H1 (cell line): ENCODE measurements around the gene CCL7. TPM values are rescaled to one million over a fixed set of nuclear protein-coding genes. Genes with fewer than 3 reads are reported as not detected.

ENCODE experiments used
- CTCF ChIA-PET: fragments of 300-600 bp; sonication (Branson Sonifier 250); formaldehyde crosslinking; loops from one replicate; lab custom pipeline; 2021; ENCODE audit not compliant: partially characterized antibody; lab: Charles Lee
- POLR2A ChIA-PET: fragments of 300-600 bp; sonication (Branson Sonifier 250); formaldehyde crosslinking; loops from one replicate; lab custom pipeline; 2021; ENCODE audit warnings: inconsistent platforms; ENCODE audit not compliant: partially characterized antibody; lab: Charles Lee
- DNase-seq, 2 experiments: peaks; one replicate each; pipeline versions ENCODE4 v3.0.0 to v3.0.0-alpha.2; 2010 to 2022; ENCODE audit warnings: low spot score in 2 of 2, low read depth in 1 of 2, mixed read lengths in 1 of 2
- FAIRE-seq: peaks from 2 replicates; lab custom pipeline; 2011; peaks lifted over from hg19 to GRCh38; lab: Jason Lieb, UNC
- H2AFZ ChIP-seq: 2 replicates; pipeline ENCODE4 v1.8.1; 2012; ENCODE audit warnings: low read length, inconsistent platforms
- H2AK5ac ChIP-seq: 2 replicates; pipeline ENCODE4 v1.6.1; 2013; ENCODE audit warnings: low read depth, low read length
- H2BK120ac ChIP-seq: replicated peaks from 2 replicates; pipeline ENCODE3; 2013; ENCODE audit warnings: low read depth, low read length, inconsistent platforms
- H2BK12ac ChIP-seq: 2 replicates; pipeline ENCODE4 v1.6.1; 2013; ENCODE audit warnings: low read depth, low read length
- H2BK15ac ChIP-seq: 2 replicates; pipeline ENCODE4 v1.6.1; 2013; ENCODE audit warnings: low read length
- H2BK20ac ChIP-seq: 2 replicates; pipeline ENCODE4 v1.6.1; 2013; ENCODE audit warnings: low read length
- H2BK5ac ChIP-seq: 2 replicates; pipeline ENCODE4 v1.6.1; 2013; ENCODE audit warnings: low read depth, low read length
- H3K14ac ChIP-seq: 2 replicates; pipeline ENCODE4 v1.6.1; 2013; ENCODE audit warnings: inconsistent platforms; ENCODE audit not compliant: insufficient read length
- H3K18ac ChIP-seq: 2 replicates; pipeline ENCODE4 v1.6.1; 2013; ENCODE audit warnings: low read length; ENCODE audit errors: extremely low read depth
- H3K23ac ChIP-seq: 2 replicates; pipeline ENCODE4 v1.6.1; 2013; ENCODE audit warnings: inconsistent platforms; ENCODE audit not compliant: insufficient read length
- H3K23me2 ChIP-seq: 2 replicates; pipeline ENCODE4 v1.6.1; 2013; ENCODE audit warnings: low read depth, low read length
- H3K27ac ChIP-seq: 2 replicates; pipeline ENCODE4 v1.6.1; 2011; ENCODE audit warnings: low read depth, low read length, inconsistent platforms
- H3K27me3 ChIP-seq, 4 experiments: replicated peaks in 1 of 4; 1 replicate in 1 of 4; 2 replicates in 3 of 4; pipeline versions ENCODE4 v1.6.1 to v1.8.1; 2011 to 2013; ENCODE audit warnings: low read length in 3 of 4, mild to moderate bottlenecking in 3 of 4, inconsistent platforms in 2 of 4, mixed read lengths in 2 of 4, moderate library complexity in 1 of 4; ENCODE audit not compliant: control insufficient read depth in 3 of 4, insufficient read depth in 3 of 4; ENCODE audit errors: extremely low read depth in 1 of 4
- H3K36me3 ChIP-seq, 4 experiments: 2 replicates each; pipeline versions ENCODE4 v1.6.1 to v1.8.1; 2011 to 2013; ENCODE audit warnings: mild to moderate bottlenecking in 4 of 4, low read length in 3 of 4, moderate library complexity in 2 of 4, control low read depth in 1 of 4, inconsistent platforms in 1 of 4; ENCODE audit not compliant: insufficient read depth in 4 of 4, control insufficient read depth in 2 of 4
- H3K4ac ChIP-seq: replicated peaks from 2 replicates; pipeline ENCODE3; 2013; ENCODE audit warnings: low read length, low read depth, mixed read lengths, inconsistent platforms; ENCODE audit not compliant: insufficient read length
- H3K4me1 ChIP-seq, 4 experiments: replicated peaks in 1 of 4; 1 replicate in 1 of 4; 2 replicates in 3 of 4; pipeline versions ENCODE4 v1.6.1 to v1.8.1; 2011 to 2013; ENCODE audit warnings: low read length in 3 of 4, inconsistent platforms in 2 of 4, mixed read lengths in 1 of 4; ENCODE audit not compliant: insufficient read depth in 4 of 4, control insufficient read depth in 3 of 4
- H3K4me2 ChIP-seq, 2 experiments: 2 replicates each; pipeline versions ENCODE4 v1.6.1 to v1.8.1; 2011 to 2013; ENCODE audit warnings: low read depth in 2 of 2, low read length in 2 of 2, control low read depth in 1 of 2, inconsistent platforms in 1 of 2, mild to moderate bottlenecking in 1 of 2; ENCODE audit not compliant: insufficient read depth in 1 of 2
- H3K4me3 ChIP-seq, 4 experiments: fragments of 200-600, 300-600 bp in 1 of 4; sonication (generic), shearing (Covaris generic), sonication (Bioruptor Twin) in 1 of 4; 2 replicates each; pipeline versions ENCODE4 v1.5.1 to v1.8.1; 2011 to 2016; ENCODE audit warnings: low read length in 4 of 4, low read depth in 3 of 4, control low read depth in 2 of 4, inconsistent platforms in 2 of 4, mild to moderate bottlenecking in 2 of 4, mixed read lengths in 1 of 4, moderate library complexity in 1 of 4; ENCODE audit not compliant: insufficient read depth in 2 of 4; ENCODE audit errors: extremely low read depth in 1 of 4
- H3K56ac ChIP-seq: replicated peaks from 2 replicates; pipeline ENCODE3; 2013; ENCODE audit warnings: low read depth, mild to moderate bottlenecking, mixed read lengths, low read length, inconsistent platforms; ENCODE audit not compliant: insufficient read length
- H3K79me1 ChIP-seq: 2 replicates; pipeline ENCODE4 v1.6.1; 2013; ENCODE audit warnings: low read depth, low read length, control low read depth
- H3K79me2 ChIP-seq, 2 experiments: 2 replicates each; pipeline versions ENCODE4 v1.6.1 to v1.8.1; 2012 to 2013; ENCODE audit warnings: low read length in 2 of 2, mild to moderate bottlenecking in 2 of 2, inconsistent platforms in 1 of 2; ENCODE audit not compliant: insufficient read depth in 2 of 2, control insufficient read depth in 1 of 2
- H3K9ac ChIP-seq, 4 experiments: replicated peaks in 1 of 4; 1 replicate in 1 of 4; 2 replicates in 3 of 4; pipeline versions ENCODE4 v1.6.1 to v1.8.1; 2011 to 2013; ENCODE audit warnings: low read depth in 3 of 4, low read length in 3 of 4, control low read depth in 2 of 4, mild to moderate bottlenecking in 2 of 4, moderate library complexity in 2 of 4, inconsistent platforms in 1 of 4; ENCODE audit errors: extremely low read depth in 1 of 4
- H3K9me3 ChIP-seq, 2 experiments: 2 replicates each; pipeline versions ENCODE4 v1.6.1 to v1.8.1; 2012 to 2013; ENCODE audit warnings: mild to moderate bottlenecking in 2 of 2, moderate library complexity in 2 of 2, control low read depth in 1 of 2, inconsistent platforms in 1 of 2, low read depth in 1 of 2, low read length in 1 of 2, mixed read lengths in 1 of 2; ENCODE audit not compliant: insufficient read depth in 2 of 2
- H4K20me1 ChIP-seq, 2 experiments: replicated peaks in 1 of 2; 2 replicates each; pipeline versions ENCODE3 to v1.8.1; 2011 to 2013; ENCODE audit warnings: inconsistent platforms in 2 of 2, low read length in 2 of 2, mild to moderate bottlenecking in 1 of 2; ENCODE audit not compliant: insufficient read depth in 2 of 2, control insufficient read depth in 1 of 2
- H4K5ac ChIP-seq: 2 replicates; pipeline ENCODE4 v1.6.1; 2013; ENCODE audit warnings: low read length, low read depth, mixed read lengths, inconsistent platforms; ENCODE audit not compliant: insufficient read length
- H4K8ac ChIP-seq: 2 replicates; pipeline ENCODE4 v1.8.0; 2013; ENCODE audit warnings: mild to moderate bottlenecking, moderate library complexity, low read length, inconsistent platforms; ENCODE audit not compliant: insufficient read depth; ENCODE audit errors: extremely low read depth
- H4K91ac ChIP-seq: replicated peaks from 2 replicates; pipeline ENCODE3; 2013; ENCODE audit warnings: low read length, mixed read lengths, inconsistent platforms; ENCODE audit not compliant: insufficient read length
- WGBS, 2 experiments: shearing (Covaris generic) in 1 of 2; methylation state at CpG; one replicate each; pipeline versions ENCODE4 v1.1.6 to v1.1.7; 2013 to 2015; ENCODE audit warnings: low lambda C conversion rate in 2 of 2, mixed read lengths in 2 of 2, inconsistent platforms in 1 of 2, low coverage in 1 of 2, missing lambda C conversion rate in 1 of 2; ENCODE audit not compliant: insufficient replicate concordance in 2 of 2, insufficient coverage in 1 of 2, insufficient read length in 1 of 2; ENCODE audit errors: extremely low coverage in 1 of 2, missing lambda C conversion rate in 1 of 2; 5-methylcytosine and 5-hydroxymethylcytosine counted together
- polyA plus RNA-seq, 7 experiments: library from polyadenylated mRNA; depleted of rRNA in 3 of 7; stranded (reverse) in 5 of 7; unstranded in 2 of 7; fragments of >200 nt in 5 of 7; fragments of 200-250 nt in 2 of 7; gene quantifications; 1 replicate in 5 of 7; 2 replicates in 1 of 7; 4 replicates in 1 of 7; pipeline versions ENCODE4 v1.2.1 to v1.2.3, GENCODE V29; 2011 to 2013; ENCODE audit warnings: missing spikeins in 2 of 7, mixed read lengths in 2 of 7
- total RNA-seq: library from RNA; stranded (reverse); fragmentation: NEBNext Ultra II Directional; extraction: Animal tissue kit (Norgen Biotek cat#: 25700); gene quantifications from 2 replicates; pipeline ENCODE4 v1.2.1, GENCODE V29; 2021

CCL7 gene
- total and polyA plus RNA-seq, 2 of the 8 experiments (the other 6 are each of a cell fraction or from before 2014, with no cell fraction given) = not detected

- H3K36me3 ChIP-seq = no peaks in the 10 kb centered on the region
- no peaks in the 10 kb centered on the region for H3K27me3 ChIP-seq
- no peak overlapping the region; the same call in 1 of the 2 replicates for H2BK15ac ChIP-seq
- H3K79me1 ChIP-seq = no peaks in the 10 kb centered on the region
- H3K14ac ChIP-seq = no peak overlapping the region
- no peak for FAIRE-seq
- peak overlapping the region; percentile 32; the same call in 1 of the 2 replicates for H3K27ac ChIP-seq
- no peak overlapping the region for H3K9ac ChIP-seq
- no peak overlapping the region for H3K23ac ChIP-seq
- H3K4ac ChIP-seq = no peak overlapping the region
- H3K9me3 ChIP-seq = no peaks in the 10 kb centered on the region
- no peaks in the 10 kb centered on the region for H3K79me2 ChIP-seq
- H2BK5ac ChIP-seq = peak overlapping the region; percentile 60; the same call in 1 of the 2 replicates
- peak overlapping the region; percentile 79 for H2AFZ ChIP-seq
- H2BK12ac ChIP-seq = peak overlapping the region; percentile 20; the same call in 1 of the 2 replicates
- H3K4me3 ChIP-seq = peak overlapping the region; percentile 25 to 53 (median 44); a peak in 7 of 8 replicates
- H2BK20ac ChIP-seq = peak overlapping the region; percentile 52; the same call in 1 of the 2 replicates
- peaks cover 4 to 11% (median 7%) of the 10 kb centered on the region in 4 experiments; a peak in 6 of 7 replicates for H3K4me1 ChIP-seq
- H2BK120ac ChIP-seq = peak overlapping the region; percentile 6
- POLR2A ChIA-PET = interaction anchor here (1.2 kb wide), 1 partner anchor 43 kb away, joined by 3 read pairs; no protein-coding TSS in a partner anchor
- no peaks in the 10 kb centered on the region for H4K20me1 ChIP-seq
- H4K91ac ChIP-seq = peak overlapping the region; percentile 25
- DNase-seq = no peak
- CTCF ChIA-PET = interaction anchor here (0.7 to 3.6 kb wide), 6 partner anchors 17 to 106 kb away, joined by 3 to 22 read pairs (median 6); partner anchors contain the start of gene CCL1
- peak overlapping the region; percentile 73 for H3K18ac ChIP-seq
- H4K8ac ChIP-seq = 0 out of 2 replicates have a peak overlapping the region, but pooled peaks have one; percentile 43
- H2AK5ac ChIP-seq = no peak overlapping the region
- peak overlapping the region; percentile 74 to 94 for H3K4me2 ChIP-seq
- H3K56ac ChIP-seq = no peak overlapping the region
- H4K5ac ChIP-seq = peak overlapping the region; percentile 38
- H3K23me2 ChIP-seq = peaks cover 6% of the 10 kb centered on the region; the same call in 1 of the 2 replicates
- WGBS, 2 experiments = 44% methylated on average over 5 of the region's 5 CpGs; no CpG with 5 or more reads in 1 of the 2 experiments
Observed at GRCh38 chr17:34255381-34255732, 14.7 kb upstream of the CCL7 start.
